H1 (cell line): ENCODE results near the gene NQO2. TPM values are rescaled to one million over a fixed set of nuclear protein-coding genes. Genes with fewer than 3 reads are reported as not detected.
A peak's percentile ranks its signal among the peaks of the same experiment; 100 is the strongest.
"Not testable (repeated sequence)": the region's sequence is repeated elsewhere in the genome, so short reads cannot be mapped to it uniquely, and the experiment has no call there.

ENCODE experiments used
- CTCF ChIA-PET: fragments of 300-600 bp; sonication (Branson Sonifier 250); formaldehyde crosslinking; loops from one replicate; lab custom pipeline; 2021; ENCODE audit not compliant: partially characterized antibody; lab: Charles Lee
- POLR2A ChIA-PET: fragments of 300-600 bp; sonication (Branson Sonifier 250); formaldehyde crosslinking; loops from one replicate; lab custom pipeline; 2021; ENCODE audit warnings: inconsistent platforms; ENCODE audit not compliant: partially characterized antibody; lab: Charles Lee
- DNase-seq, 2 experiments: peaks; one replicate each; pipeline versions ENCODE4 v3.0.0 to v3.0.0-alpha.2; 2010 to 2022; ENCODE audit warnings: low spot score in 2 of 2, low read depth in 1 of 2, mixed read lengths in 1 of 2
- FAIRE-seq: peaks from 2 replicates; lab custom pipeline; 2011; peaks lifted over from hg19 to GRCh38; lab: Jason Lieb, UNC
- H2AFZ ChIP-seq: 2 replicates; pipeline ENCODE4 v1.8.1; 2012; ENCODE audit warnings: low read length, inconsistent platforms
- H2AK5ac ChIP-seq: 2 replicates; pipeline ENCODE4 v1.6.1; 2013; ENCODE audit warnings: low read depth, low read length
- H2BK120ac ChIP-seq: replicated peaks from 2 replicates; pipeline ENCODE3; 2013; ENCODE audit warnings: low read depth, low read length, inconsistent platforms
- H2BK12ac ChIP-seq: 2 replicates; pipeline ENCODE4 v1.6.1; 2013; ENCODE audit warnings: low read depth, low read length
- H2BK15ac ChIP-seq: 2 replicates; pipeline ENCODE4 v1.6.1; 2013; ENCODE audit warnings: low read length
- H2BK20ac ChIP-seq: 2 replicates; pipeline ENCODE4 v1.6.1; 2013; ENCODE audit warnings: low read length
- H2BK5ac ChIP-seq: 2 replicates; pipeline ENCODE4 v1.6.1; 2013; ENCODE audit warnings: low read depth, low read length
- H3K14ac ChIP-seq: 2 replicates; pipeline ENCODE4 v1.6.1; 2013; ENCODE audit warnings: inconsistent platforms; ENCODE audit not compliant: insufficient read length
- H3K18ac ChIP-seq: 2 replicates; pipeline ENCODE4 v1.6.1; 2013; ENCODE audit warnings: low read length; ENCODE audit errors: extremely low read depth
- H3K23ac ChIP-seq: 2 replicates; pipeline ENCODE4 v1.6.1; 2013; ENCODE audit warnings: inconsistent platforms; ENCODE audit not compliant: insufficient read length
- H3K23me2 ChIP-seq: 2 replicates; pipeline ENCODE4 v1.6.1; 2013; ENCODE audit warnings: low read depth, low read length
- H3K27ac ChIP-seq: 2 replicates; pipeline ENCODE4 v1.6.1; 2011; ENCODE audit warnings: low read depth, low read length, inconsistent platforms
- H3K27me3 ChIP-seq, 4 experiments: replicated peaks in 1 of 4; 1 replicate in 1 of 4; 2 replicates in 3 of 4; pipeline versions ENCODE4 v1.6.1 to v1.8.1; 2011 to 2013; ENCODE audit warnings: low read length in 3 of 4, mild to moderate bottlenecking in 3 of 4, inconsistent platforms in 2 of 4, mixed read lengths in 2 of 4, moderate library complexity in 1 of 4; ENCODE audit not compliant: control insufficient read depth in 3 of 4, insufficient read depth in 3 of 4; ENCODE audit errors: extremely low read depth in 1 of 4
- H3K36me3 ChIP-seq, 4 experiments: 2 replicates each; pipeline versions ENCODE4 v1.6.1 to v1.8.1; 2011 to 2013; ENCODE audit warnings: mild to moderate bottlenecking in 4 of 4, low read length in 3 of 4, moderate library complexity in 2 of 4, control low read depth in 1 of 4, inconsistent platforms in 1 of 4; ENCODE audit not compliant: insufficient read depth in 4 of 4, control insufficient read depth in 2 of 4
- H3K4ac ChIP-seq: replicated peaks from 2 replicates; pipeline ENCODE3; 2013; ENCODE audit warnings: low read length, low read depth, mixed read lengths, inconsistent platforms; ENCODE audit not compliant: insufficient read length
- H3K4me1 ChIP-seq, 4 experiments: replicated peaks in 1 of 4; 1 replicate in 1 of 4; 2 replicates in 3 of 4; pipeline versions ENCODE4 v1.6.1 to v1.8.1; 2011 to 2013; ENCODE audit warnings: low read length in 3 of 4, inconsistent platforms in 2 of 4, mixed read lengths in 1 of 4; ENCODE audit not compliant: insufficient read depth in 4 of 4, control insufficient read depth in 3 of 4
- H3K4me2 ChIP-seq, 2 experiments: 2 replicates each; pipeline versions ENCODE4 v1.6.1 to v1.8.1; 2011 to 2013; ENCODE audit warnings: low read depth in 2 of 2, low read length in 2 of 2, control low read depth in 1 of 2, inconsistent platforms in 1 of 2, mild to moderate bottlenecking in 1 of 2; ENCODE audit not compliant: insufficient read depth in 1 of 2
- H3K4me3 ChIP-seq, 4 experiments: fragments of 200-600, 300-600 bp in 1 of 4; sonication (generic), shearing (Covaris generic), sonication (Bioruptor Twin) in 1 of 4; 2 replicates each; pipeline versions ENCODE4 v1.5.1 to v1.8.1; 2011 to 2016; ENCODE audit warnings: low read length in 4 of 4, low read depth in 3 of 4, control low read depth in 2 of 4, inconsistent platforms in 2 of 4, mild to moderate bottlenecking in 2 of 4, mixed read lengths in 1 of 4, moderate library complexity in 1 of 4; ENCODE audit not compliant: insufficient read depth in 2 of 4; ENCODE audit errors: extremely low read depth in 1 of 4
- H3K56ac ChIP-seq: replicated peaks from 2 replicates; pipeline ENCODE3; 2013; ENCODE audit warnings: low read depth, mild to moderate bottlenecking, mixed read lengths, low read length, inconsistent platforms; ENCODE audit not compliant: insufficient read length
- H3K79me1 ChIP-seq: 2 replicates; pipeline ENCODE4 v1.6.1; 2013; ENCODE audit warnings: low read depth, low read length, control low read depth
- H3K79me2 ChIP-seq, 2 experiments: 2 replicates each; pipeline versions ENCODE4 v1.6.1 to v1.8.1; 2012 to 2013; ENCODE audit warnings: low read length in 2 of 2, mild to moderate bottlenecking in 2 of 2, inconsistent platforms in 1 of 2; ENCODE audit not compliant: insufficient read depth in 2 of 2, control insufficient read depth in 1 of 2
- H3K9ac ChIP-seq, 4 experiments: replicated peaks in 1 of 4; 1 replicate in 1 of 4; 2 replicates in 3 of 4; pipeline versions ENCODE4 v1.6.1 to v1.8.1; 2011 to 2013; ENCODE audit warnings: low read depth in 3 of 4, low read length in 3 of 4, control low read depth in 2 of 4, mild to moderate bottlenecking in 2 of 4, moderate library complexity in 2 of 4, inconsistent platforms in 1 of 4; ENCODE audit errors: extremely low read depth in 1 of 4
- H3K9me3 ChIP-seq, 2 experiments: 2 replicates each; pipeline versions ENCODE4 v1.6.1 to v1.8.1; 2012 to 2013; ENCODE audit warnings: mild to moderate bottlenecking in 2 of 2, moderate library complexity in 2 of 2, control low read depth in 1 of 2, inconsistent platforms in 1 of 2, low read depth in 1 of 2, low read length in 1 of 2, mixed read lengths in 1 of 2; ENCODE audit not compliant: insufficient read depth in 2 of 2
- H4K20me1 ChIP-seq, 2 experiments: replicated peaks in 1 of 2; 2 replicates each; pipeline versions ENCODE3 to v1.8.1; 2011 to 2013; ENCODE audit warnings: inconsistent platforms in 2 of 2, low read length in 2 of 2, mild to moderate bottlenecking in 1 of 2; ENCODE audit not compliant: insufficient read depth in 2 of 2, control insufficient read depth in 1 of 2
- H4K5ac ChIP-seq: 2 replicates; pipeline ENCODE4 v1.6.1; 2013; ENCODE audit warnings: low read length, low read depth, mixed read lengths, inconsistent platforms; ENCODE audit not compliant: insufficient read length
- H4K8ac ChIP-seq: 2 replicates; pipeline ENCODE4 v1.8.0; 2013; ENCODE audit warnings: mild to moderate bottlenecking, moderate library complexity, low read length, inconsistent platforms; ENCODE audit not compliant: insufficient read depth; ENCODE audit errors: extremely low read depth
- H4K91ac ChIP-seq: replicated peaks from 2 replicates; pipeline ENCODE3; 2013; ENCODE audit warnings: low read length, mixed read lengths, inconsistent platforms; ENCODE audit not compliant: insufficient read length
- WGBS, 2 experiments: shearing (Covaris generic) in 1 of 2; methylation state at CpG; one replicate each; pipeline versions ENCODE4 v1.1.6 to v1.1.7; 2013 to 2015; ENCODE audit warnings: low lambda C conversion rate in 2 of 2, mixed read lengths in 2 of 2, inconsistent platforms in 1 of 2, low coverage in 1 of 2, missing lambda C conversion rate in 1 of 2; ENCODE audit not compliant: insufficient replicate concordance in 2 of 2, insufficient coverage in 1 of 2, insufficient read length in 1 of 2; ENCODE audit errors: extremely low coverage in 1 of 2, missing lambda C conversion rate in 1 of 2; 5-methylcytosine and 5-hydroxymethylcytosine counted together
- polyA plus RNA-seq, 7 experiments: library from polyadenylated mRNA; depleted of rRNA in 3 of 7; stranded (reverse) in 5 of 7; unstranded in 2 of 7; fragments of >200 nt in 5 of 7; fragments of 200-250 nt in 2 of 7; gene quantifications; 1 replicate in 5 of 7; 2 replicates in 1 of 7; 4 replicates in 1 of 7; pipeline versions ENCODE4 v1.2.1 to v1.2.3, GENCODE V29; 2011 to 2013; ENCODE audit warnings: missing spikeins in 2 of 7, mixed read lengths in 2 of 7
- total RNA-seq: library from RNA; stranded (reverse); fragmentation: NEBNext Ultra II Directional; extraction: Animal tissue kit (Norgen Biotek cat#: 25700); gene quantifications from 2 replicates; pipeline ENCODE4 v1.2.1, GENCODE V29; 2021

Gene NQO2
- total and polyA plus RNA-seq, 2 of the 8 experiments (the other 6 are each of a cell fraction or from before 2014, with no cell fraction given): 135 to 168 TPM

DNA sequence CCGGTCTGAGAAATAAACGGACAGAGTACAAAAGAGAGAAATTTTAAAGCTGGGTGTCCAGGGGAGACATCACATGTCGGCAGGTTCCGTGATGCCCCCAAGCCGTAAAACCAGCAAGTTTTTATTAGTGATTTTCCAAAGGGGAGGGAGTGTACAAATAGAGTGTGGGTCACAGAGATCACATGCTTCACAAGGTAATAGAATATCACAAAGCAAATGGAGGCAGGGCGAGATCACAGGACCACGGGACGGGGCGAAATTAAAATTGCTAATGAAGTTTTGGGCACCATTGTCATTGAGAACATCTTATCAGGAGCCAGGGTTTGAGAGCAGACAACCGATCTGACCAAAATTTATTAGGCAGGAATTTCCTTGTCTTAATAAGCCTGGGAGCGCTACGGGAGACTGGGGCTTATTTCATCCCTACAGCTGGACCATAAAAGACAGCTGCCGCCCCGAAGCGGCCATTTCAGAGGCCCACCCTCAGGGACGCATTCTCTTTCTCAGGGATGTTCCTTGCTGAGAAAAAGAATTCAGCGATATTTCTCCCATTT is 9.1 kb downstream of the NQO2 start:
- Histone ChIP-seq H3K36me3 (peaks cover 17 to 60% (median 41%) of the 10 kb centered on the region in 4 experiments), H3K9me3 (peaks cover 4 to 17% of the 10 kb centered on the region in 2 experiments)
- POLR2A ChIA-PET: interaction anchor here (0.7 to 5.2 kb wide), 4 partner anchors 8 to 48 kb away, joined by 3 to 33 read pairs (median 14); partner anchors contain the start of gene NQO2
- H3K27me3 ChIP-seq, FAIRE-seq, H3K27ac ChIP-seq, CTCF ChIA-PET, H3K14ac ChIP-seq, H3K79me1 ChIP-seq, H4K20me1 ChIP-seq, H3K23ac ChIP-seq, H2BK20ac ChIP-seq, H2AK5ac ChIP-seq, H4K91ac ChIP-seq, H3K56ac ChIP-seq, H3K4me1 ChIP-seq, H3K4me3 ChIP-seq, H3K18ac ChIP-seq, H3K4ac ChIP-seq, H2BK5ac ChIP-seq, H3K23me2 ChIP-seq, H4K8ac ChIP-seq, H2BK120ac ChIP-seq, H2BK12ac ChIP-seq, H3K79me2 ChIP-seq, H2AFZ ChIP-seq, H3K9ac ChIP-seq, H4K5ac ChIP-seq, H2BK15ac ChIP-seq, H3K4me2 ChIP-seq: not testable (repeated sequence)
- WGBS, 2 experiments: 28% methylated on average over 17 of the region's 17 CpGs; no CpG with 5 or more reads in 1 of the 2 experiments
- peak in 1 of 2 experiments; percentile 44 for DNase-seq
